Spleen (tissue), 11 donors: Measurements from ENCODE around the gene ENPP1. TPM values are rescaled to one million over a fixed set of nuclear protein-coding genes. Genes with fewer than 3 reads are reported as not detected.
"Not testable (repeated sequence)": the region's sequence is repeated elsewhere in the genome, so short reads cannot be mapped to it uniquely, and the experiment has no call there.

Experiments used
- DNase-seq: peaks from one replicate; pipeline ENCODE4 v3.0.0-alpha.2; 2020
- H3K27ac ChIP-seq, 8 donors: fragments of 200-600 bp; sonication (generic) in 7 of 8; 1 replicate in 4 of 8; 2 replicates in 4 of 8; pipeline versions ENCODE4 v1.5.0 to v1.8.0; 2016 to 2021; ENCODE audit warnings: inconsistent platforms in 4 of 8, mild to moderate bottlenecking in 4 of 8, moderate library complexity in 1 of 8
- H3K27me3 ChIP-seq, 7 donors: fragments of 200-600 bp; sonication (generic) in 6 of 7; replicated peaks in 1 of 7; 1 replicate in 4 of 7; 2 replicates in 3 of 7; pipeline versions ENCODE4 v1.5.0 to v1.8.0; 2016 to 2021; ENCODE audit warnings: inconsistent platforms in 3 of 7, mild to moderate bottlenecking in 1 of 7
- H3K36me3 ChIP-seq, 6 donors: fragments of 200-600 bp; sonication (generic) in 5 of 6; 1 replicate in 4 of 6; 2 replicates in 2 of 6; pipeline versions ENCODE4 v1.5.0 to v1.8.0; 2016 to 2021; ENCODE audit warnings: inconsistent platforms in 2 of 6
- H3K4me1 ChIP-seq, 6 donors: fragments of 200-600 bp; sonication (generic) in 5 of 6; 1 replicate in 3 of 6; 2 replicates in 3 of 6; pipeline versions ENCODE4 v1.5.0 to v1.8.0; 2016 to 2021; ENCODE audit warnings: inconsistent platforms in 3 of 6
- H3K4me3 ChIP-seq, 8 donors: fragments of 200-600 bp; sonication (generic) in 7 of 8; 1 replicate in 4 of 8; 2 replicates in 4 of 8; pipeline versions ENCODE4 v1.5.0 to v1.8.0; 2016 to 2021; ENCODE audit warnings: inconsistent platforms in 4 of 8, mild to moderate bottlenecking in 4 of 8, moderate library complexity in 2 of 8
- H3K9me3 ChIP-seq, 8 donors: fragments of 200-600 bp; sonication (generic) in 7 of 8; 1 replicate in 4 of 8; 2 replicates in 4 of 8; pipeline versions ENCODE4 v1.5.0 to v1.8.0; 2016 to 2021; ENCODE audit warnings: inconsistent platforms in 4 of 8
- CTCF ChIP-seq, 11 experiments: fragments of 200-600 bp in 7 of 11; fragments of 450-650 bp in 4 of 11; sonication (generic) in 4 of 11; IDR thresholded peaks in 8 of 11; conservative IDR thresholded peaks in 3 of 11; 1 replicate in 7 of 11; 2 replicates in 4 of 11; pipeline versions ENCODE4 v1.4.0 to v1.8.0; 2016 to 2021; ENCODE audit warnings: antibody characterized with exemption in 11 of 11, inconsistent platforms in 4 of 11, mild to moderate bottlenecking in 1 of 11
- POLR2A ChIP-seq, 3 donors: fragments of 450-650 bp; IDR thresholded peaks; one replicate each; pipeline ENCODE4 v1.5.1; 2017; ENCODE audit warnings: antibody characterized with exemption in 3 of 3, mild to moderate bottlenecking in 1 of 3
- POLR2AphosphoS5 ChIP-seq, 3 donors: sonication (generic); formaldehyde crosslinking; IDR thresholded peaks; one replicate each; pipeline ENCODE4 v1.5.1; 2017; ENCODE audit warnings: antibody characterized with exemption in 3 of 3
- WGBS, 5 donors: extraction: QIAGEN DNeasy Blood & Tissue Kit in 3 of 5; methylation state at CpG; one replicate each; pipeline versions ENCODE4 v1.1.5 to v1.1.7; 2013 to 2018; 5-methylcytosine and 5-hydroxymethylcytosine counted together
- intact Hi-C: fragments of 100-400 bp; cut with DNase I; formaldehyde crosslinking; loops from one replicate; pipeline ENCODE4 v1.15.0; 2023; ENCODE audit warnings: low total_unique reads
- polyA plus RNA-seq, 3 donors: library from polyadenylated mRNA; stranded (reverse); fragments of 200-250 nt; gene quantifications; one replicate each; pipeline ENCODE4 v1.2.1, GENCODE V29; 2013
- total RNA-seq, 7 donors: library from RNA; depleted of rRNA in 3 of 7; stranded (reverse); fragments of >200 nt in 3 of 7; fragmentation: NEBNext Ultra II Directional in 4 of 7; extraction: Animal tissue kit (Norgen Biotek cat#: 25700) in 4 of 7; gene quantifications; one replicate each; pipeline versions ENCODE4 v1.1.0 to v1.2.1, GENCODE V29; 2016 to 2021
- donor health status: healthy with polysubstance abuse.
- donor health status: DM: no; HTN: no; CAD: no; lungs with moderate emphysema.
- donor health status: DM: no; HTN: no; CAD: no.
- donor health status: Bipolar disorder and iron deficiency.
- donor health status: healthy.
- donor health status: DM: no; HTN: no; CAD: no.
- donor health status: DM: yes; HTN: yes; CAD: no.

The ENPP1 gene
- total and polyA plus RNA-seq, 10 donors = 0.46 to 10.6 (median 2.9) TPM

- no peaks in the 10 kb centered on the region for H3K27me3 ChIP-seq
- H3K27ac ChIP-seq = no peak overlapping the region
These were observed 47.0 kb downstream of the ENPP1 start for GRCh38 chr6:131854803-131855202.

GRCh38 chr6:131858765-131859415 lies 51.1 kb downstream of the ENPP1 start:
- Histone ChIP-seq H3K9me3 (no peaks in the 10 kb centered on the region), H3K4me3 (no peak overlapping the region), H3K36me3 (no peaks in the 10 kb centered on the region), H3K4me1 (no peaks in the 10 kb centered on the region), H3K27me3 (no peaks in the 10 kb centered on the region), H3K27ac (no peak overlapping the region)
- intact Hi-C loops = no loop called here
- no peak for DNase-seq
- 41 to 64% (median 50%) methylated on average over 2 of the region's 2 CpGs for WGBS, 5 donors
- no peak for TF ChIP-seq POLR2A (IDR thresholded peaks at IDR 0.05)
- no peak for TF ChIP-seq CTCF (IDR thresholded peaks at IDR 0.05 in 8 of 11, conservative IDR thresholded peaks at IDR 0.05 in 3 of 11)
- TF ChIP-seq POLR2AphosphoS5 (IDR thresholded peaks at IDR 0.05) = no peak

More at GRCh38 chr6:131854803-131855202, 47.0 kb downstream of the ENPP1 start:
- 81 to 95% (median 87%) methylated on average over 2 of the region's 2 CpGs for WGBS, 5 donors
- no peaks in the 10 kb centered on the region for H3K36me3 ChIP-seq
- intact Hi-C loops = no loop called here
- H3K4me1 ChIP-seq = no peaks in the 10 kb centered on the region
- TF ChIP-seq POLR2AphosphoS5 (IDR thresholded peaks at IDR 0.05) (no peak), POLR2A (IDR thresholded peaks at IDR 0.05) (no peak), CTCF (IDR thresholded peaks at IDR 0.05 in 8 of 11, conservative IDR thresholded peaks at IDR 0.05 in 3 of 11) (no peak)
- DNase-seq = no peak
- H3K9me3 ChIP-seq = no peaks in the 10 kb centered on the region
- H3K4me3 ChIP-seq = no peak overlapping the region

GRCh38 chr6:131859658-131860057 lies 51.8 kb downstream of the ENPP1 start:
- WGBS, 5 donors = 81 to 91% (median 85%) methylated on average over 5 of the region's 5 CpGs
- intact Hi-C loops = not testable (repeated sequence)

GRCh38 chr6:131861381-131861780 lies 53.6 kb downstream of the ENPP1 start:
- Histone ChIP-seq H3K4me1 (no peaks in the 10 kb centered on the region), H3K36me3 (no peaks in the 10 kb centered on the region), H3K27ac (no peak overlapping the region), H3K9me3 (no peaks in the 10 kb centered on the region), H3K27me3 (no peaks in the 10 kb centered on the region), H3K4me3 (no peak overlapping the region)
- intact Hi-C loops = no loop called here
- 78 to 90% (median 86%) methylated on average over 1 of the region's 1 CpG for WGBS, 5 donors
- no peak for DNase-seq
- TF ChIP-seq POLR2A (IDR thresholded peaks at IDR 0.05) (no peak), POLR2AphosphoS5 (IDR thresholded peaks at IDR 0.05) (no peak)

More at GRCh38 chr6:131859658-131860057, 51.8 kb downstream of the ENPP1 start:
- not testable (repeated sequence) for H3K27me3 ChIP-seq, H3K4me1 ChIP-seq, H3K4me3 ChIP-seq, DNase-seq, H3K36me3 ChIP-seq, H3K9me3 ChIP-seq, H3K27ac ChIP-seq

GRCh38 chr6:131862476-131862875 lies 54.7 kb downstream of the ENPP1 start:
- WGBS, 5 donors = 80 to 96% (median 94%) methylated on average over 5 of the region's 5 CpGs
- H3K27me3 ChIP-seq = no peaks in the 10 kb centered on the region
- no peak overlapping the region for H3K4me3 ChIP-seq
- no peaks in the 10 kb centered on the region for H3K9me3 ChIP-seq
- DNase-seq = no peak
- TF ChIP-seq CTCF (IDR thresholded peaks at IDR 0.05 in 8 of 11, conservative IDR thresholded peaks at IDR 0.05 in 3 of 11) = no peak
- TF ChIP-seq POLR2A (IDR thresholded peaks at IDR 0.05) = no peak
- TF ChIP-seq POLR2AphosphoS5 (IDR thresholded peaks at IDR 0.05) = no peak
- no peak overlapping the region for H3K27ac ChIP-seq
- H3K4me1 ChIP-seq = no peaks in the 10 kb centered on the region
- intact Hi-C loops = no loop called here
- H3K36me3 ChIP-seq = no peaks in the 10 kb centered on the region
